Fibroblast of skin of back (primary cell): ENCODE measurements around the gene CMSS1.
"Not testable (repeated sequence)": the region's sequence is repeated elsewhere in the genome, so short reads cannot be mapped to it uniquely, and the experiment has no call there.

Source experiments
- DNase-seq: peaks from one replicate; pipeline ENCODE4 v3.0.0-alpha.2; 2013

The CMSS1 gene

DNA sequence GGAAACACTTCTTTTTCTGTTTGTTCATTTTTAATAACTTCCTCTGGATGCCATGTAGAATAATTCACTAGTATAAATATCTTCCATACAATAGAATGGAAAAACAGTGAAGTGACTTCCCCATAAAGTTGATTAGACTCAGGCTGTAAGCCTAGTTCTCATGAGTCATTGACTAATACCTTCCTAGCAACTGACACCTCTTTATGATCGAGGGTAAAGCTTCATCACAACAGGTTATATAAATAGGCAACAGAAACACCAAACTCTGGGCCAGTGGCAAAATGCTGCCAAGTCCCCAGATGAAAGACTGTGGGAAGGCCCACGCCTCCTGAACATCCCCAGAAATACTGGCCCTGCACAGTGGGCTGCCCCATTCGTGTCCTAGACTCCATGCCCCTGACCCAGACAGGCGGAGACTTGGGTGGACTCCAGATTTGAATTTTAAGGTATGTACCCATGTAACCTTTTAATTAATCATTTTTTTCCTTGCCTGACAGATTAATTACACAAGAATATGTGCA, 371.8 kb downstream of the CMSS1 start:
- DNase-seq = no peak

DNA sequence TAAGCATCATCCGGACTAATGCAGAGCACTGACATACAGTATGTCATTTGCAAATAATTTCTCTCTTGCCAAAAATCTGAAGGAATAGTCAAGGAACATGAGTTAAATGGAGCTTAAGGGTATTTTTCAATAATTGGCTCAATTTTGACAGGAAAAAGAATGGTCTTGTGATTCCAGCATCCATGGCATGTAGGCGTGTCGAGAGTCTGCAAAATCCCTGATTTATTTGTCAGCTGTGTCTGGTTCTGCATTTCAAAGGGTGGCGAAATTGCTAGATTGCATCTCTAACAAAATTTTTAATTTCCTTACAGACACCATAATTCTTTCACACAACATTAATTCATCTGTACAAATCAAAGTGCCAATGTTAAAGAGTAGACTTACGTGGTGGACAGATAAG, 377.7 kb downstream of the CMSS1 start:
- no peak for DNase-seq

DNA sequence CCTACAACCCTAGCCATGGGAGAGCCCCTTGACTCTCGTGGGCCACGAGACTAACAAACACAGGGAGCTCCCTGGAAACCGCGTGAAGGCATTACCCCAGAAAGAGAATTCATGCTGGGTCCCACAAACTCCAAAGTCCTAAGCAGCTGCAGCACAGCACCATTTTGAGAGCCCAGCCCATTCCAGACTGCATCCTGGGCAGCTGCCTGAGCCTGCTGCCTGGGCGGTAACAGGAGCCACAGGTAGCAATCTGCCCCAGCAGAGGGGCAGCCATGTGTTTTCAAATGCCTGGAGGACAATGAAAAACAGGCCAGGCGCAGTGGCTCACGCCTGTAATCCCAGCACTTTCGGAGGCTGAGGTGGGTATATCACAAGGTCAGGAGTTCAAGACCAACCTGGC, 380.2 kb downstream of the CMSS1 start:
- DNase-seq = no peak

DNA sequence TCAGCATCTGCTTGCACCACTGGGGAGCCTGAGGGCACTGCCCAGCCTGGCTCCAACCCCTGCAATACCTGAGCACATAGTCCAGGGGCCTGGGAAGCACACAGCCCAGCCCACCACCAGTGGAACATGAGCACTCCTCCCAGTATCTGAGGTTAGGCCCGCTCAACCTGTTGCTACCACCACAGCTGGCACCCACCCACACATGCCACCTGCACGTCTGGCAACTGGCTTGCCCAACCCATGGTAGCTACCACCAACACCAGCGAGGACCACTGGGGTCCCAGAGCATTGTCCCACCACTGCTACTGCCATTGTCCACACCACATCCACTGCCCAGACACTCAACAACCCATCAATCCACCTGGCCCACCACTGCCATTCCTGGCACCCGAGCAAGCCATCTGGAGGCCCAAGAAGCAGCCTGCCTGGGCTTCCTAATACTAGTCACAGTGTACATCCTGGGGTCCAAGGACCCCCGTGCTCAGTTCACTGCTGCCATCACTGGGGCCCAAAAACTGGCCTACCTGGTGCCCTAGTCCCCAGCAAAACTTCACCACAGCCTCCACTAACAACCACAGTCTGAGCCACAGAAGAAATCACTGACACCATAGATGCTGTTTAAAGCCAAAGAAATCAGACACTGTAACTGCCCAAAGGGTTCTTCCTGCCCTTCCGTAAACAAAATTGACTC, 381.1 kb downstream of the CMSS1 start:
- no peak for DNase-seq

DNA sequence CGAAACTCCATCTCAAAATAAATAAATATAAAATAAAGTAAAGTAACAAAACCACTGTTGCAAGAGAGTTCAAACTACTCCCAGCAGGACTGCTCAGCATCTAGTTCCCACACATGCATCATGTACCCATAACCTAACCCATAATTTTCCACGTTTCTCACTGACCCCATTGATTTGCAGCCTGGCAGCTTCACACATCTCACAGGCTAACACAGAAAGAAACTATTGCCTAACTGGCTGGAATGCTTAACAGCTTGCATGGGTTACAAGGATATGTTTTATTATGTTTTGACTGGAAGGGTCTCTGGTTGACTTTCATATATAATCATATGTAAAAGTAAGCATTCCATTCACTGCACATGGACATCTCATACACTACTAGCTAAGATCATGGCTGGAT, 387.5 kb downstream of the CMSS1 start:
- no peak for DNase-seq

DNA sequence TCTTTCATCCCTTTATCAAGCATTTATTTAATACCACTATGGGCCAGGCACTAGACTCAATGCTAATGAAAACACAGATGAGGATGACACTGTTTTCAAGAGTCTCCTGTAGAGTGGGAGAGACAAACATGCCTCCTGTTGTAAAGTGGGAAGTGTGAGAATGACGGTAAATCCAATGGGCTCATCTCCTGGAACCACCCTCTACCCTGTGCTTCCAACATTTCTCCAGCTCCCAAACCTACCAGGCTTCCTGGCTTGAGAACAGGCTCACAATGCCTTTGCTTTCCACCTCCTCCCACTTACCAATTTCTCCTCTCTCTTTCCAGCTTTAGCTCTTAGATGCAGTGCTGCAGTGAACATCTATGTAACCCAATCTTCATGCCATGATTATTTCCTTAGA, 389.0 kb downstream of the CMSS1 start:
- no peak for DNase-seq

DNA sequence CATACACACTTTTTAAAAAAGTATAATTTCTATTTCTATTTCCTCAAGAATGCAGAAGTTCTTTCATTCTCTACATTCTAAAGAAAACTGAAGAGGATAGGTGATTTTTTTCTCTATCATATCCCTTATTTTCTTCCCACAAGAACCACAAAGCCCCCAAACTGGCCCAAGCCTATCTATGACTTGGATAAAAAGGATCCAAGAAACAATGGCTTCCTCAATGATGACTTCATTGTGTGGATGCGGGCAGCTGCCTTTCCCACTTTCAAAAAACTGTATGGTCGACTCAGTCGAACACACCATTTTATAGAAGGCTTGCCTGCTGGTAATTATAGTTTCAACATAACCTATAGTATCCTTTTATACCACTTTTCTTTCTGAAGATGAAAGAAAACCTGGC, 390.2 kb downstream of the CMSS1 start:
- no peak for DNase-seq

DNA sequence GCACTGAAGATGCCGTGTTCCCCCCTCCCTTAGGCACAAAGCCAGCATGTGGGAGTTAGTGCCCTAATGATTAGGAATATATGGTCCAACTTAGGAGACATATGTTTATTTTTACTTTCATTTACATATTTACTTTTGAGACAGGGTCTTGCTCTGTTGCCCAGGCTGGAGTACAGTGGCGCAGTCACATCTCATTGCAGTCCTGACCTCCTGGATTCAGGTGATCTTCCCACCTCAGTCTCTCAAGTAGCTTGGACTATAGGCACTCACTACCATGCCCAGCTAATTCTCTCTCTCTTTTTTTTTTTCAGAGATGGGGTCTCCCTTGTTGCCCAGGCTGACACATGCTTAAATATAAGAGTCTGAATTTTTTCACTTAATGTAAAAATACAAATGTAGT, 391.5 kb downstream of the CMSS1 start:
- no peak for DNase-seq

DNA sequence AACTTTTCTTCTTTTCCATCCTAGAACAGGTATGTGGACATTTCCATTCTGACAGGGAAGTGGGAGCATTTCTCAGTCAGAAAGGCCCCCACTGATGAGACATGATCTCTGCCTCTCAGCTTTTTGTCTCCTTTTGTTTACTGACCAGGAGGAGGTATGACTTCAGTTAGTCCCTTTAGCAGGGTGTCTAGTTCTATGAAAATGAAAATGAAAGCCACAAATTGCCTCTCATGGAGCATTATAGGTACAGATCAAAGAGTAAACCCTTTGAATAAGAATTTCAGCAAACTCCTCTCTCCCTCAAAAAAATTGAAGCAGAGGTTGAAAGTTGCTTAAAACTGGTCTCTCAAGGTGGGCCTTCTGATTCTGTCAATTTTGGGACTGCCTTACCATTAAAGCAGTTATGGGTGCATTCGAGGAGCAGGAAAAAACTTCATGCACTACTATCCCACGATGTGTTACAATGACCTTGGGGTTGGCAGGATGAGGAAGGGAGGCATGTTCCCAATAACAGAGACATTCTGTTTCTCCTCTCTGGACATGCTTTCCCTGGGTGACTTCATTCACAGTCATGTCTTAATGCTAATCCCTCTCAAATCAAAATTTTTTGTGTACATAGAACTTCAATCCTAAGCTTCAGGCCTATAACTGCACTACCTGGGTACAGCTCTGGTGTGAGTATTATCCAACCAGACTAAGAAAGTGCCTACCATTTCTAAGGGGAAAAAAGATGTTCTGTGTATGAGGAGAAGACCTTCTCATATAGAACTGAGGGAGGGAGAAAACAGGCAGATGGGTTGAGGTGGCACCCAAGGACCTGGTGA, 392.5 kb downstream of the CMSS1 start:
- no peak for DNase-seq

DNA sequence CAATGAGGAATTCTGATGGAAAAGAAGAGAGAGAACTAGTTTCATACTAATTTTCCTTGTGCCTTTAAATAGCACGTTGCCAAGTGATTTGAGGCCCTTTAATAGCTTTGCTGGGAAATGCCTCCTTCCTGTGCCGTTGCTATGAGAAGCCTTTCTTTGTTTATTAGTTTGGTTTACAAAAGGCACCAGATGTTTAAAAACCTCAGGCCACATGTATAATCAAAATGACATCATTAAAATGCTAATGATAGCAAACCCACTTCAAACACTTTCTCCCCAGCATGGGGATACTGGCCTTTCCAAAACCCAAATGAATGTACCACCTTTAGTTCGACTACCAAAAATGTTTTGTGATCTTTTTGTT, 393.1 kb downstream of the CMSS1 start:
- DNase-seq = peak; percentile 46

DNA sequence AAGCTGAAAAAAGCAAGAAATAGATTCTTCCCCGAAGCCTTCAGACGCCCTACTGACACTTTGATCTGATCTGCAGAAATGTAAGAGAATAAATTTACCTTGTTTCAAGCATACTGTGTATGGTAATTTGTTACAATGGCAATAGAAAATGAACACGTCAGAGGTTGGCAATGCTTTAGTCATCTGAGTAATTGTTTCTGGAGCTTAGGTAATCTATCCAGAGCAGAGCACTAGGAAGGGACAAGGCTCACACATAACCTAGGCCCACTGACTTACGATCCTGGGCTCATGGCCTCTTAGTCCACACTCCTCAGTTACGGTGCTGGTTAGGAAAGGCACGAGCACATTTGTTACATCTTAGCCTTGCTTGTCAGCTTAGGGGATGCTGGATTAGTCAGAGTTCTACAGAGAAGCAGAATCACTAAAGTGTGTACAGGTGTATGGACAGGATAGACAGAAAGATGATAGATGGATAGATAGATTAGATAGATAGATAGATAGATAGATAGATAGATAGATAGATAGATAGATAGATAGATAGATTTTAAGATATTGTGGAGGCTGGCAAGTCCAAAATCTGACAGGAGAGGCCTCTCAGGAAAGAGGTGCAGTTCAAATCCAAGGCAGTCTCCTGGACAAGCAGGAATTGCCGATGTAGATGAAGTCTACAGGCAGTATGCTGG, 396.4 kb downstream of the CMSS1 start:
- DNase-seq = no peak

DNA sequence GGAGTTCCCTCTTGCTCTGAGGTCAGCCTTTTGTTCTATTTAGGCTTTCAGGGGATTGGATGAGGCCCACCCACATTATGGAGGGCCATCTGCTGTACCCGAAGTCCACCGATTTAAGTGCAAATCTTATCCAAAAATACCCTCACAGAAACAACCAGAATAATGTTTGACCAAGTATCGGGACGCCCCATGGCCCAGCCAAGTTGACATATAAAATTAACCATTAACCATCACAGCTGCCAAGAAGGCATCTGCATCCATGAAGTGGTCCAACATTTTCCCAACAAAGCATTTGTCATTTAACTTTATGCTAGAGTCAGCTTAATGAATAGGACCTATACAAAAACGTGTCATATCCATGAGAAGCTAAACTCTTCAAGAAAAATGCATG, 396.9 kb downstream of the CMSS1 start:
- DNase-seq = no peak

DNA sequence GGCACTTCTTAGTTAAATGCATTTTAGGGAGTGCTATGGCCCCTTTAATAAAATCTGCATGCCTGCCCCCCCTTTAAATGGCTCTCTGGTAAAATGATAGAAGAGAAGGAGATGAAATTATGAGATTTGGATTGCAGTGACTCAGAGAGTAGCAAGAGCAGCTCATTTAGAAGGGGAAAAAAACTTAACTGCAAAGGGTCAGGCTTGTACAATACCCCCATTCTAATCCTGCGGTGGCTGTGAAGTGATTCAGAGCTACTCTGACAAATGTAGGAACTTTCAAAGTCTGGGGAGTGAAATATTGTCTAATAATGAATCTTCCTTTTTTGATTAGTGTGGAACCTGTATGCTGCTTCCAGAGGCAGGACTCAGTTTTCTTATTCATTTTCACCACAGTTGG, 399.1 kb downstream of the CMSS1 start:
- DNase-seq = no peak

DNA sequence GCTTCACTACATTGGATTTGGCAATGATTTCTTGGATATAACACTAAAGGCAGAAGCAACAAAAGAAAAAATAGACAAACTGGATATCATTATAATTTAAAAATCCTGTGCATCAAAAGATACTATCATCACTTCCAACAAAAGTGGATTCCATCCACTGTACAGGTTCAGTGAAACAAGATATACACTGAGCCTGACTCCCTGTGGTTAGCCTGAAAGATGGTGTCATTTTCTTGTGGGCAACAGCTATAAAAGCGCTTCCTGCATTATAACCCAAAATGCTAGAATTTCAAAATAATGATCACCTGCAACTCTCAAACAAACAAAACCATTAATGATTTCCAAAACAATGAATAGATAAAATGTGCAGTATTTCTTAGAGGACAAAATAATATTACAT, 403.5 kb downstream of the CMSS1 start:
- no peak for DNase-seq

DNA sequence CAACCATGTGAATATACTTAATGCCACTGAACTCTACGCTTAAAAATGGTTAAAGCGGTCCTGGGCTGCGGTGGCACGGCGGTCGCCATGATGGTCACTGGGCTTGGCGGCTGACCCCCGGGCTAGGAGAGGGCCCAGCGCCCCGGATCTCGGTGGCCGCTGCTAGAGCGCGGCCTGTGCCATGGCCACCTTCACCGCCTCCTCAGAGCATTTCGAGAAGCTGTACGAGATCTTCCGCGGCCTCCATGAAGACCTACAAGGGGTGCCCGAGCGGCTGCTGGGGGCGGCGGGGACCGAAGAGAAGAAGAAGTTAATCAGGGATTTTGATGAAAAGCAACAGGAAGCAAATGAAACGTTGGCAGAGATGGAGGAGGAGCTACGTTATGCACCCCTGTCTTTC, 407.5 kb downstream of the CMSS1 start:
- DNase-seq = no peak

DNA sequence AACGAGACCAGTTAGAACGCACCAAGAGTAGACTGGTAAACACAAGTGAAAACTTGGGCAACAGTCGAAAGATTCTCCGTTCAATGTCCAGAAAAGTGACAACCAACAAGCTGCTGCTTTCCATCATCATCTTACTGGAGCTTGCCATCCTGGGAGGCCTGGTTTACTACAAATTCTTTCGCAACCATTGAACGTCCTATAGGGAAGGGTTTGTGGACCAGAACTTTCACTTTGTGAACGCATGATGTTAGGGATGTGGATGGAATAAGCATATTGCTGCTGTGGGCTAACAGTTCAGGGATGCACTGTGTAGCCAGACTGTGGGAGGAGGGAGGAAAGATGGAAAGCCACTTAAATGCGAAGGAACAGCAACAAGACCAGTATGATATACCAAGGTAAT, 408.2 kb downstream of the CMSS1 start:
- no peak for DNase-seq

DNA sequence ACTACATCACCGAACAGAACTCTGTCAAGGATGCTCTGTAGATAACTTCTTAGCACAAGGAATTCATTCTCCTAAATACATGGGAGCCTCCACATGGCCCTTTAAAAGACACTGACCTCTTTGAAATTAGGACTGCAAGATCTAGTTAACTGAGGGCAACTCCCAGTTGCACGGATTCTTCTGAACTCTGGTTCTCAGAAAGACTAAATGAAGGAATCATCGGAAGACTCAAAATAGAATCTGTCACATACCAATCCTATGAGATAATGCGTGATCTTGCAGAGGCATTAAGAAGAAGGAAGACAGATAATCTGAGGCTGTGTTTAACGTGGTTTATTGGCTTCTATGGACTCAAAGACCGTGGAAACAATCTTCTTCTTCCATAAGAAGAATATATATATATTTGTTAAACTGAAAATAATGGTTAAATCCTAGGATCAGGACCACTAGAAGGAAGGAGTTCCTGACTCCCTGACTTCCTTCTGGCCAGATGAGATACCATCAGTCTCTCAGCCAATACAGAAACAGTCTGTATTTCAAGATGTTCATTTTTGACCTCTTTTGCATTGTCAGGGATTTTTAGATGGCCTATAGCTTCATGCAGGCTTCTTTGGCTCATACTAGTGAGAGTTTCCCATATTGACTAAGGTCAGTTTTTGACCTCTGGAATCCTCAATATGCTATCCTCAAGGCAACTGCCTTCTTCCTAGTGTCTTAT, 409.2 kb downstream of the CMSS1 start:
- DNase-seq = peak; percentile 89

DNA sequence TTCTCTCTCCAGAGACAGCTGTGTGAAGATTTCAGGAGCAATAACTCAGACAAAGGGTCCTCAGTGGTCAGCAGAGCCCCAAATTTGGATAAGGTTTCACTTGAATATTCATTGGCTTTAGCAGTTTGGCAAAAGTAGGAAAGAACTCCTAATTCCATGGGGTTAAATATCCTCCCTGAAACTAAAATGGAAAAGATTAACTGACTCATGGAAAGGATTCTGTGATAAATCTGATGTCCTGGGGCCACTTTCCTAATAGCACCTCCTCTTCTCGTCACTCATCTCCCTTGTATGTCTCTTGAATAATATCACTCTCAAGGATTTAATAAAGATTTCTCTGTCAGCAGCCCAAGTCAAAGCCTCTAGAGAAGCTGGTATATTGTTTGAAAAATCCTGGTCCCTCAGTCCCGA, 409.9 kb downstream of the CMSS1 start:
- DNase-seq = no peak

DNA sequence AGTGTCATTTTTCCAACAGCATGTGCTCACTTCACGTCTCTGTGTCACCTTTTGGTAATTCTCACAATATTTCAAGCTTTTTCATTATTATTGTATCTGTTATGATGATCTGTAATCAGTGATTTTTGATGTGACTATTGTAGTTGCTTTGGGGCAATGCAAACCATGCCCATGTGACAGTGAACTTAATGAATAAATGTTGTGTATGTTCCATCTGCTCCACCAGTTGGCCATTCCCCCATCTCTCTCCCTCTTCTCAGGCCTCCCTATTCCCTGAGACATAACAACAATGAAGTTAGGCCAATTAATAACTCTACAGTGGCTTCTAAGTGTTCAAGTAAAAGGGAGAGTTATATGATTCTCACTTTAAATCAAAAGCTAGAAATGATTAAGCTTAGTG, 410.6 kb downstream of the CMSS1 start:
- no peak for DNase-seq

DNA sequence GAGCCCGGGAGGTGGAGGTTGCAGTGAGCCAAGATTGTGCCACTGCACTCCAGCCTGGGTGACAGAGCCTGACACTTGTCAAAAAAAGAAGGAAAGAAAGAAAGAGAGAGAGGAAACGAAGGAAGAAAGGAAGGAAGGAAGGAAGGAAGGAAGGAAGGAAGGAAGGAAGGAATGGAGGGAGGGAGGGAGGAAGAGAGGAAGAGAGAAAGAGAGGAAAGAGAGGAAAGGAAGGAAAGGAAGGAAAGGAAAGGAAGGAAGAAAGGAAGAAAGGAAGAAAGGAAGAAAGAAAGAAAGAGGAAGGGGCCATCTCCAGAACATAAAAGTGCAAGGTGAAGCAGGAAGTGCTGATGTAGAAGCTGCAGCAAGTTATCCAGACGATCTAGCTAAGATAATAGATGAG, 411.5 kb downstream of the CMSS1 start:
- DNase-seq = not testable (repeated sequence)

DNA sequence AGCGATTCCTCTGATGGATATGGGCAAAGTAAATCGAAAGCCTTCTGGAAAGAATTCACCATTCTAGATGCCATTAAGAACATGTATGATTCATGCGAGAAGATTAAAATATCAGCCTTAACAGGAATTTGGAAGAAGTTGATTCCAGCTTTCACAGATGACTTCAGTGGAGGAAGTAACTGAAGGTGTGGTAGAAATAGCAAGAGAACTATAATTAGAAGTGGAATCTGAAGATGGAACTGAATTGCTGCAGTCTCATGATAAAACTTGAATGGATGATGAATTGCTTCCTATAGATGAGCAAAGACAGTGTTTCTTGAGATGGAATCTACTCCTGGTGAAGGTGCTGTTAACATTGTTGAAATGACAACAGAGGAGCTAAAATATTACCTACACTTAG, 413.0 kb downstream of the CMSS1 start:
- peak; percentile 80 for DNase-seq
